IPS-18a (cell line): ENCODE results near the gene FOXP1.

Experiments used
- H3K27ac ChIP-seq: one replicate; pipeline ENCODE4 v1.5.1; 2013; ENCODE audit warnings: low read length
- H3K27me3 ChIP-seq: one replicate; pipeline ENCODE4 v1.6.1; 2013; ENCODE audit warnings: mild to moderate bottlenecking, low read length; ENCODE audit not compliant: control insufficient read depth, insufficient read depth
- H3K36me3 ChIP-seq: one replicate; pipeline ENCODE4 v1.6.1; 2013; ENCODE audit warnings: low read depth, low read length; ENCODE audit not compliant: control insufficient read depth
- H3K4me1 ChIP-seq: one replicate; pipeline ENCODE4 v1.6.1; 2013; ENCODE audit warnings: low read depth, low read length; ENCODE audit not compliant: control insufficient read depth
- H3K4me3 ChIP-seq: one replicate; pipeline ENCODE4 v1.5.1; 2013; ENCODE audit warnings: low read length
- H3K9ac ChIP-seq: one replicate; pipeline ENCODE4 v1.6.1; 2013; ENCODE audit warnings: mild to moderate bottlenecking, low read length, moderate library complexity
- H3K9me3 ChIP-seq: one replicate; pipeline ENCODE4 v1.6.1; 2013; ENCODE audit warnings: low read depth, low read length; ENCODE audit not compliant: control insufficient read depth

The FOXP1 gene

DNA sequence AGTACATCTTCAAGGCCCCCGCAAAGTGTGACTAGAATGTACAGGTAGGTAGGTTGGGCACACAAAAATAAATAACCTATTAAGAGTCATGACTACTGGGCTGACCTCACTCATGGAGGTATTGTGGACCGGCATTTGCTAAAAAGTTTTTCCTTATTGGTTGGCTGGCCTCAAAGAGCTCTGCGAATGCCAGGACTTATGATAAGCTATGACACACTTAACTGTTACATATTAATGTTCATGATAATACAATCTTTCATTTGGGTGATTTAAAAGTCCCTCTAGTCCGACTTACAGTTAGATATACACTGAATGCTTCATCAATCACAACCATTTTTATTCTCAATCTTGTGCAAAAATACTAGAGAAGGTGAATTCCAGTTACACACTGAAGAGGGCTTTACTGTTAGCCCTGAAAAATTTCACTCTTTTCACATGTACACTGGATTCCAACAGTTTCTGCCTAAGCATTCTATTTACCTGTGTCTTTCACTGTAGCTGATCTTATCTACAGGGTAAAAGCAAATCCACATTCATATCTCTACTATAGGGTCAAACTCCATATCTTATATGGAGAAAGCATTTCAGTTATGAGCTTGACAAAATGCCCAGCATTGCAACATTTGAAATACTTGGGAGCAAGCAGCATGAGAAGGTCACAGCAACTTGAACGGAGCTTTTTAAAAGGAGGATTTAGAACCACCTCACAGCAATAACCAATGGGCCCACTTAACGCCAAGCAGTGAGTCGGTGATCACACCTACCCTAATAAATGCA, 329.1 kb downstream of the FOXP1 start:
- no peak overlapping the region for H3K27ac ChIP-seq
- H3K4me1 ChIP-seq = peaks cover 8% of the 10 kb centered on the region
- no peaks in the 10 kb centered on the region for H3K36me3 ChIP-seq
- H3K4me3 ChIP-seq = no peak overlapping the region
- H3K9ac ChIP-seq = no peak overlapping the region
- no peaks in the 10 kb centered on the region for H3K9me3 ChIP-seq
- no peaks in the 10 kb centered on the region for H3K27me3 ChIP-seq

DNA sequence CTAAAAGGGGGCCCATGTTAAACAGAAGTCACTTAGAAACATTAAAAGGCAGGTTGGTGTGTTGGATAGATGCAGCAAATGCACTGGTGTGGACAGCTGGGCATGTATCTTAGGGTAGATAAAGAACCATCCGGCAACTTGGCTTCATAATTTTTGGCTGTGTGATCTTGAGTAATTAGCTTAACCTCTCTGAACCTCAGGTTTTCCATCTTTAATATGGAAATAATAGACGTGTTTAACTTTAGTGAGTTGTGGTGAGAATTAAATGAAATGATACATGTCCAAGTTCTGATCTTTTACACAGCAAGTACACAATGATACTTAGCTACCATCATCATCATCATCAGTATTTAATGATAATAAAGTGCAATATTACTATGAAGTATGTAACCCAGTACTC, 330.4 kb downstream of the FOXP1 start:
- peaks cover 5% of the 10 kb centered on the region for H3K4me1 ChIP-seq
- H3K4me3 ChIP-seq = no peak overlapping the region
- H3K9ac ChIP-seq = no peak overlapping the region
- H3K36me3 ChIP-seq = no peaks in the 10 kb centered on the region
- H3K9me3 ChIP-seq = no peaks in the 10 kb centered on the region
- H3K27ac ChIP-seq = no peak overlapping the region
- H3K27me3 ChIP-seq = no peaks in the 10 kb centered on the region

DNA sequence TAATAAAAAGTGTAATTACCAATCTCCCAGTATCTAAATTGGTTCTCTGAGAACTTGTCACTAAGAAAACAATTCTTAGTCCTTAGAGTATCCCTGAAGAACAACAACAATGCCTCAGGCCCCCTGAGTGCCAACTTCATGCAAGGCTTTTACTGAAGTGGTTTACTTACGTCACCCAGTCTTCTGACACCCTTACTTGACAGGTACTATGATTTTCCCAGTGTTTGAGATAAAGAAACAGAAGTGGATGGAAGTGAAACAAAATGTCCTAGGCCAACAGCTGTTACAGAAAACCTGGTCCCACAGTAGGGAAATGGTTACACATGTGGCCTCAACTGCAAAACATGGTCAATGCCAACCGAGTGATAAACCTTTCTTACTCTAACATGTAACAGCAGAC, 331.1 kb downstream of the FOXP1 start:
- no peak overlapping the region for H3K9ac ChIP-seq
- H3K27ac ChIP-seq = no peak overlapping the region
- peaks cover 8% of the 10 kb centered on the region for H3K4me1 ChIP-seq

DNA sequence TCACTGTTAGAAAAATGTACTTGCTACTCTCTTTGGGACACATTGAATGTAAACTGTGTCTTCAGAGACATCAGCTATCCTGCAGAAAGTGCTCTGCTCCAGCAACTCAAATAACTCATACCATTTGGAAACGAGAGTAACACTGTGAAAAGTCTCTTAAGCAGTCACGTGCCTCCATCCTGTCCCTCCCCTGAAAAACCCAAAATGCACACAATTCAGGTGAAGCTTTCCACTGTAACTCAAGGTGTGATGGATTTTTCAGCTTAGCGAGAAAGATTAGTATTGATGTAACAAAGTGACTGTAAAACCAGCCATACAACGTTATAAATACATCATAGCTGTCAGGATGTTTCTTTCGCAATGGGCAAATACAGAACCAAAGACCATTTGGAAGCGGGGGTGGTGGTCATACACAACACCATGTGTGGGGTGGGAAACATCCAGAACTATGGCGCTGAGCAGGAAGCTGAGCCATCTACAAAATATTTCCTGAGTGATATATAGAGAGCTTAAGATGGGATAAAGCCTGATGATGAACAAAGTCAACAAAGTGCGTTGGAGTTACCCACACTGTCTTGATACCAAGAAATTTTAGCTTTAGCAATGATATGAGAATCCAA, 332.3 kb downstream of the FOXP1 start:
- Histone ChIP-seq H3K9me3 (no peaks in the 10 kb centered on the region), H3K27me3 (no peaks in the 10 kb centered on the region), H3K4me3 (no peak overlapping the region), H3K27ac (no peak overlapping the region), H3K36me3 (no peaks in the 10 kb centered on the region), H3K9ac (no peak overlapping the region), H3K4me1 (peaks cover 17% of the 10 kb centered on the region)

More for the DNA sequence above, 331.1 kb downstream of the FOXP1 start:
- no peaks in the 10 kb centered on the region for H3K36me3 ChIP-seq
- H3K9me3 ChIP-seq = no peaks in the 10 kb centered on the region
- no peaks in the 10 kb centered on the region for H3K27me3 ChIP-seq
- no peak overlapping the region for H3K4me3 ChIP-seq

DNA sequence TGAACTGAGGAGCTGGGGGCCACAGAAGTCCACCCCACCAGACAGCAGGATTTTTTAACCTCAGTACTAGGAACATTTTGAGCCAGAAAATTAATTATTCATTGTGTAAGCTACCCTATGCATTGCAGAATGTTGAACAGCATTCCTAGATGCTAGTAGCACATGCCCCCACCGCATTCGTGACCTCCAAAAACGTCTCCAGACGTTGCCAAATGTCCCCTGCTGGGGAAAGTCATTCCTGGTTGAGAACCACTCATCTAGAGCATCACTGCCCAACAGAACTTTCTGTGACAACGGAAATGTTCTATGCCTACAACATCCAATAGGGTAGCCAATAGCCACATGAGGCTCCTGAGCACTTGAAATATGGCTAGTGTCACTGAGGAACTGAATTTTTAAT, 333.5 kb downstream of the FOXP1 start:
- Histone ChIP-seq H3K4me1 (peaks cover 29% of the 10 kb centered on the region), H3K36me3 (no peaks in the 10 kb centered on the region), H3K27ac (no peak overlapping the region)

DNA sequence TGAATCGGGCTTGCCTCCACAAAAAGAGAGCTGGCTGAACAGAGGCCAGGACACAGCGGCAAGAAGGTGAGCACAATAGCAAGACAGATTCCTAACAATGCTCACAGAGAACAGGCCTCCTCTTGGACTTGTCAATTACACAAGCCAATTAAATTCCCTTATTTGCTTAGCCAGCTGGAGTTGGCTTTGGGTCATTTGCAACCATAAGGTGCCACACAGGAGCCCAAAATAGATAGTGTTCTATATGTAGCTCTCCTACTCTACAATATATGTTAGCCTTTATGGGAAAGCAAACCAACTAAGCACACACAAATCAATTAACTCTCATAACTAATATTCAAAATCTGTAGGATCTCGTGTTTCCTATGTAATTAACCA, 335.6 kb downstream of the FOXP1 start:
- no peak overlapping the region for H3K27ac ChIP-seq
- no peak overlapping the region for H3K4me3 ChIP-seq
- peaks cover 50% of the 10 kb centered on the region for H3K4me1 ChIP-seq
- H3K9ac ChIP-seq = no peak overlapping the region
- H3K9me3 ChIP-seq = no peaks in the 10 kb centered on the region
- no peaks in the 10 kb centered on the region for H3K27me3 ChIP-seq
- no peaks in the 10 kb centered on the region for H3K36me3 ChIP-seq

More for the DNA sequence above, 333.5 kb downstream of the FOXP1 start:
- Histone ChIP-seq H3K27me3 (no peaks in the 10 kb centered on the region), H3K4me3 (no peak overlapping the region), H3K9me3 (no peaks in the 10 kb centered on the region), H3K9ac (no peak overlapping the region)

DNA sequence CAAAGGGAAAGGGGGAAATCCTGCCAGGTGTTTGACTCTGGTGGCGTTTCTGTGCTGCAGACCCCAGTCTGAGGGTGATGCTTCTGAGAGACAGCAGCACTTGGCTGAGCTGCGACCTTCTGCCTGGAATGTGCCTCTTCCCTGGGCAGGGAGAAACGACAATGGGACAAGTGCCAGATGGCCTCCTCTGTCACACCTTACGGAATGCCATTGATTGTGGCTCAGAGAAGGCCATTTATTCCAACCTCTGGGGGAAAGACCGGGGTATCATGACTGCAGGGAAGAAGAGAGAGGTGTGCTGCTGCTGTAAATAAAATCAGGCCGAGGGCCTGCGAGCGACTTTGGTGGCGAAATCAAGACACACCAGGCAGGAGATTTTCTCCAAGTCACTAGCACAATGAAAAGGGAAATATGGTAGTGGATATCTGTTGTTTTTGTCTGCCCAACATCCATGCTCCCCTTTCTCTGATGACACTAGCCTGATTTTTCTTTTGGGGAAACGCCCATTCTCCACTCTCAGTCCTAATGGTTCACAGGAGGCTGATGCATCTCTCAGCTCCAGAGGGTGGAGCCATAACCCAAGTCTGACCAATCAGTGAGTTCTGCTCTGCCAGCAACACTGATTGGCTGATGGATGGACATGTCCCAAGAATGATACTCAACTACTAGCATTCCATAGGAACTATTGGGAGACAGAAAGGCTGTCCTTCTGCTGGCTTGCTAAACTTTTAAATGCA, 336.1 kb downstream of the FOXP1 start:
- Histone ChIP-seq H3K27ac (no peak overlapping the region), H3K4me1 (peaks cover 56% of the 10 kb centered on the region), H3K27me3 (no peaks in the 10 kb centered on the region), H3K9ac (no peak overlapping the region), H3K36me3 (no peaks in the 10 kb centered on the region), H3K4me3 (no peak overlapping the region), H3K9me3 (no peaks in the 10 kb centered on the region)

DNA sequence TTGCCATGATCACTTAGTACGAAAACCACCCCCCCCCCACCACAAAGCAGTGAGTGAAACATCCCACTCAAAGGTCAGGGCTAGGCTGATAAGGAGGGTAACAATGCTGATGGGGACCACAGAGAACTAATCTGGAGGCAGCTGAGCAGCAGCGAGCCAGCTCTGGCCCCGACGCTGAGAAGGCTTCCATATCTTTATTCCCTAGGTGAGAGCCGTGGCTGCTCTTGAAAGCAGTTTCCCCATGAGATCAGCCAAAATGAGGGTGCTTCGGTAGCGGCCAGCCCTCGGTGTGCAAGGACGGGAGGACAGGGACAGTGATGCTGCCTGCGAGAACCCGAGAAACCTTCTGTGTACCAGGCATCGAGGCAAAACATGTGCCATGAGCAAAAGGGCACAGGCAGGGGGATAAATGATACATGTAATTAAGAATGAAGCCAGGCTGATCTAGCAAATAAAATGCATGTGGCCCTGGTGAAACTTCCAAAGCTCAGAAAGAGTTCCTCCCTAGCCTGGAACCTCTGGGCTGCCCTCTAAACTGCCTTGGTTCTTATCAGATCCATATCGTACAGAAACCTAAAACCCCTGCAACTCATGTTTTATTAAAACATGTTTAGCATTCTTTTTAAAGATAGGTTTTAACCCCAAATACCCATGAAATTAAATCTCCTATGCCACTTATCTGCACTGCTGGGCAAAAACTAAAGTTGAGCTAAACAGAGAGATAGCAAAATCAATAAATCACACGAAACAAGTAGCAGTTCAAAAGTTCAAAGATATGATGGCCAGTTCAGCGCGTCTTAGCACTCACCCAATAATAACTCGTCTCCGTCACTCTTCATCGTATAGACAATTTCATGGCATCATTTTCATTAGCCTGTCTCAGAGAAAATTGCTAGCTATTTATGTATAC, 337.3 kb downstream of the FOXP1 start:
- peak overlapping the region; percentile 12 for H3K27ac ChIP-seq
- peaks cover 67% of the 10 kb centered on the region for H3K4me1 ChIP-seq
- H3K36me3 ChIP-seq = no peaks in the 10 kb centered on the region
- no peaks in the 10 kb centered on the region for H3K9me3 ChIP-seq
- H3K9ac ChIP-seq = peak overlapping the region; percentile 18
- no peak overlapping the region for H3K4me3 ChIP-seq
- no peaks in the 10 kb centered on the region for H3K27me3 ChIP-seq

DNA sequence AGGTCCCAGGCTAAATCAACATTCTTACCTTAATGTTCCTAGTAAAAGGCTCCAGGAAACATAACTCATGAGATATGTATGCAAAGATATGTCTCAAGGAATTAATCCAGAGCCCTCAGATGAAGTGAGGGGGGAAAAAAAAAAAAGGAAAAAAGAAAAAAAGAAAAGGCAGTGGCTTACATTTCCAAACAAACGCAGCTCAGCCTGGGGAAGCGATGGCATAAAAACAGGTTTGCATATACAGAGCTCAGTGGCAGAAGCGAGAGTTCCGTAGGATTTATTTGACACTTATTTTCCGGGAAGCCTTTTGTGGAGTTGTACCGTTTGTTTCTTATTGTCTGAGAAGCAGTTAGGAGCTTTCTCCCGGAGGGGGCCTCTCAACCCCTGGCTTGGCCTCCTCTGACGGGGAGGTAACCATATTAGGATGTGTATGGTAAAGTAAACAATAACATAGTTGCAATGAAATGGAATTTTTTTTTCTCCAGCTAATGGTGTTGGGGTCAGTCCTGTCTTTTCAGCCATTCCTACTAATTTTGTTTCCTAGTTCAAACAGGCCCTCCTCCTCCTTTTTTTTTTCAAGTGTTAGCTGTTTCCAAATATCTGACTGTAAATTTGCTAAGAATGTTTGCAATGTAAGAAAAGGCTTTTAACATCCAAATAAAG, 338.6 kb downstream of the FOXP1 start:
- Histone ChIP-seq H3K27ac (peak overlapping the region; percentile 42), H3K27me3 (no peaks in the 10 kb centered on the region), H3K4me1 (peaks cover 69% of the 10 kb centered on the region), H3K9ac (peak overlapping the region; percentile 46), H3K4me3 (peak overlapping the region; percentile 22), H3K36me3 (no peaks in the 10 kb centered on the region), H3K9me3 (no peaks in the 10 kb centered on the region)

DNA sequence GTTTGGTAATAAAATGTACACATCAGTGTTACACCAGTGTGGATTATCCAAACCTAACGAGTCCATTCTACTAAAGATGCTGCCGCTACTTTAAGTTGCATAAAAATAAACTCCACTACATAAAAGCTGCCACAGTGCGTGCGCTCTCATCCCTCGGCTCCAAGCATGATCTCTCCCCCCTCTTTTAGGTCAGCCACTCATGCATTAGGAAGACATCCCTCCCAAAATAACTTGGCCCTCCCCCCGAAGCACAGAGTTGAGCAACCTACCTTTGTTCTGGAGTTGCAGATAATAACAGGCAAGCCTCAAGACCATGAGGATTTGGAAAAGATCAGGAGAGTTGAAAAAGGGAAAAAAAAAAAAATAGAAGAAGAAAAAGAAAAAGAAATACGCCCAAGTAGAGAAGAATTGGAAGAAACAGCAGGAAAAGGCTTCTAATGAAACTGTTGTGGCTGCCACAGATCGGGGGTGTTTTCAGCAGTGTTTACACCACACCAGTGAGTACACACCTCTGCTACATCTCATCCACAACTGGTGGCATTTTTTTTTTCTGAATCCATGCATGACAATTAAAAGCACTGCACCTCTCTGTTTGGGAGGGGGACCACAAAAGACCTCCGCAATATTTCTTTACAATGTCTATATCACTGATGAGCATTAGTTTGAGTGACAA, 339.2 kb downstream of the FOXP1 start:
- peaks cover 69% of the 10 kb centered on the region for H3K4me1 ChIP-seq
- no peaks in the 10 kb centered on the region for H3K27me3 ChIP-seq
- no peaks in the 10 kb centered on the region for H3K36me3 ChIP-seq
- no peaks in the 10 kb centered on the region for H3K9me3 ChIP-seq
- peak overlapping the region; percentile 42 for H3K27ac ChIP-seq
- peak overlapping the region; percentile 22 for H3K4me3 ChIP-seq
- H3K9ac ChIP-seq = peak overlapping the region; percentile 46
